GM12878 (cell line): ENCODE data around the gene GNAQ. TPM values are rescaled to one million over a fixed set of nuclear protein-coding genes. Genes with fewer than 3 reads are reported as not detected.
"Not testable (repeated sequence)": the region's sequence is repeated elsewhere in the genome, so short reads cannot be mapped to it uniquely, and the experiment has no call there.

Experiments used
- ATAC-seq: fragments of 200-7000 bp; cut with Tn5 transposase; 3 replicates; pipeline ENCODE4 v1.9.1; 2020; ENCODE audit warnings: mild to moderate bottlenecking, moderate library complexity
- BruUV-seq: library from RNA; stranded (reverse); fragments of 400-500 nt; replicated peaks from 2 replicates; lab custom pipeline; 2021; lab: Mats Ljungman, UMichigan
- CTCF ChIA-PET: fragments of 300-600 bp; sonication (Branson Sonifier 250); formaldehyde crosslinking; extraction: SDS; loops from one replicate; lab custom pipeline; 2021; ENCODE audit warnings: inconsistent platforms; lab: Yijun Ruan, JAX
- POLR2A ChIA-PET: fragments of 350-600 bp; formaldehyde crosslinking; extraction: SDS; loops from one replicate; lab custom pipeline; 2021; ENCODE audit warnings: inconsistent platforms; lab: Charles Lee
- RAD21 ChIA-PET: fragments of 300-600 bp; sonication (Branson Sonifier 250); formaldehyde crosslinking; loops from one replicate; lab custom pipeline; 2023; ENCODE audit warnings: antibody characterized with exemption; ENCODE audit not compliant: unreplicated experiment; lab: Charles Lee
- SMC1A ChIA-PET: fragments of 300-600 bp; sonication (Branson Sonifier 250); formaldehyde crosslinking; loops from one replicate; lab custom pipeline; 2023; ENCODE audit not compliant: unreplicated experiment, uncharacterized antibody; lab: Charles Lee
- DNase-seq: peaks from one replicate; pipeline ENCODE4 v3.0.0-alpha.2; 2011; ENCODE audit warnings: low read depth, low spot score
- FAIRE-seq: peaks from 3 replicates; lab custom pipeline; 2011; peaks lifted over from hg19 to GRCh38; lab: Jason Lieb, UNC
- H2AFZ ChIP-seq: 2 replicates; pipeline ENCODE4 v1.6.0; 2011; ENCODE audit warnings: low read depth, low read length, control low read depth; ENCODE audit not compliant: control insufficient read depth
- H3K27ac ChIP-seq: 2 replicates; pipeline ENCODE4 v1.5.1; 2011; ENCODE audit warnings: control low read depth; ENCODE audit not compliant: control insufficient read depth, insufficient read depth
- H3K27me3 ChIP-seq, 2 experiments: replicated peaks in 1 of 2; 2 replicates each; pipeline versions ENCODE4 v1.6.0 to v1.6.1; 2011; ENCODE audit warnings: low read length in 1 of 2; ENCODE audit not compliant: control insufficient read depth in 2 of 2, insufficient read depth in 2 of 2
- H3K36me3 ChIP-seq, 2 experiments: 2 replicates each; pipeline ENCODE4 v1.5.1; 2011; ENCODE audit warnings: low read length in 1 of 2; ENCODE audit not compliant: control insufficient read depth in 2 of 2, insufficient read depth in 2 of 2
- H3K4me1 ChIP-seq: 2 replicates; pipeline ENCODE4 v1.6.1; 2011; ENCODE audit warnings: mild to moderate bottlenecking, low read length, moderate library complexity, mixed read lengths; ENCODE audit not compliant: control insufficient read depth, insufficient read depth
- H3K4me2 ChIP-seq: 2 replicates; pipeline ENCODE4 v1.6.0; 2011; ENCODE audit warnings: control low read depth; ENCODE audit not compliant: control insufficient read depth, insufficient read depth
- H3K4me3 ChIP-seq: fragments of 200-600 bp; sonication (generic); 2 replicates; pipeline ENCODE4 v1.5.1; 2016
- H3K79me2 ChIP-seq: 2 replicates; pipeline ENCODE4 v1.6.0; 2011; ENCODE audit warnings: low read length; ENCODE audit not compliant: control insufficient read depth, insufficient read depth
- H3K9ac ChIP-seq: 2 replicates; pipeline ENCODE4 v1.8.0; 2011; ENCODE audit warnings: low read length, control low read depth, mixed read lengths; ENCODE audit not compliant: control insufficient read depth, insufficient read depth
- H3K9me3 ChIP-seq: replicated peaks from 3 replicates; pipeline ENCODE4 v1.5.1; 2011; ENCODE audit warnings: mild to moderate bottlenecking, low read length; ENCODE audit not compliant: control insufficient read depth, insufficient read depth
- H4K20me1 ChIP-seq: 2 replicates; pipeline ENCODE4 v1.6.0; 2011; ENCODE audit not compliant: control insufficient read depth, insufficient read depth
- ATF7 ChIP-seq: fragments of 450-650 bp; IDR thresholded peaks from 2 replicates; pipeline ENCODE4 v1.6.1; 2016; ENCODE audit warnings: low read depth, mild to moderate bottlenecking
- CHD2 ChIP-seq: IDR thresholded peaks from 2 replicates; pipeline ENCODE4 v1.6.1; 2011; ENCODE audit warnings: low read depth, low read length, improper control_type of control experiment, borderline replicate concordance
- CHD4 ChIP-seq: fragments of 200-600 bp; sonication (generic); IDR thresholded peaks from 2 replicates; pipeline ENCODE4 v1.6.1; 2016; ENCODE audit warnings: mild to moderate bottlenecking
- FOXK2 ChIP-seq: fragments of 450-650 bp; IDR thresholded peaks from 2 replicates; pipeline ENCODE4 v1.6.1; 2017; ENCODE audit warnings: mild to moderate bottlenecking, moderate library complexity
- GABPA ChIP-seq: IDR thresholded peaks from 2 replicates; pipeline ENCODE4 v1.6.1; 2014; ENCODE audit warnings: antibody characterized with exemption, low read depth, mild to moderate bottlenecking, inconsistent platforms
- JUND ChIP-seq: IDR thresholded peaks from 2 replicates; pipeline ENCODE4 v1.6.1; 2012; ENCODE audit warnings: low read depth, mild to moderate bottlenecking, low read length, improper control_type of control experiment, moderate library complexity
- KAT2A ChIP-seq: conservative IDR thresholded peaks from 2 replicates; pipeline ENCODE4 v1.6.1; 2011; ENCODE audit warnings: low read depth, low read length; ENCODE audit not compliant: control insufficient read depth
- MXI1 ChIP-seq: fragments of 150-350 bp; IDR thresholded peaks from 2 replicates; pipeline ENCODE4 v1.6.1; 2011; ENCODE audit warnings: low read depth, mild to moderate bottlenecking, inconsistent platforms, low read length, improper control_type of control experiment
- NFXL1 ChIP-seq: fragments of 450-650 bp; IDR thresholded peaks from 2 replicates; pipeline ENCODE4 v1.6.1; 2017; ENCODE audit warnings: antibody characterized with exemption, mild to moderate bottlenecking, borderline replicate concordance
- SREBF1 ChIP-seq: IDR thresholded peaks from 2 replicates; pipeline ENCODE4 v1.6.1; 2012; ENCODE audit warnings: mild to moderate bottlenecking, low read length
- SUPT20H ChIP-seq: IDR thresholded peaks from 2 replicates; pipeline ENCODE4 v1.6.1; 2011; ENCODE audit warnings: low read depth, mild to moderate bottlenecking, low read length, moderate library complexity, borderline replicate concordance; ENCODE audit not compliant: control insufficient read depth
- WGBS: methylation state at CpG from one replicate; pipeline ENCODE4 v1.1.6; 2016; ENCODE audit warnings: low lambda C conversion rate; ENCODE audit not compliant: insufficient replicate concordance, insufficient coverage; ENCODE audit errors: missing lambda C conversion rate; 5-methylcytosine and 5-hydroxymethylcytosine counted together
- in situ Hi-C: fragments of 300-500 bp; cut with MboI; formaldehyde crosslinking; loops from 9 replicates; pipeline ENCODE4 v1.14.3; 2018; ENCODE audit warnings: mixed read lengths
- intact Hi-C: fragments of 100-400 bp; cut with micrococcal nuclease; formaldehyde crosslinking; loops from one replicate; pipeline ENCODE4 v1.14.2; 2022; ENCODE audit not compliant: unreplicated experiment
- polyA plus RNA-seq, 11 experiments: library from polyadenylated mRNA; depleted of rRNA in 4 of 11; unstranded in 6 of 11; stranded (reverse) in 5 of 11; fragments of >200 nt; fragmentation: Nextera tagmentation in 4 of 11; fragmentation: Illumina TruSeq in 1 of 11; extraction: Ambion mirVana in 4 of 11; extraction: Trizol in 1 of 11; gene quantifications; 1 replicate in 1 of 11; 2 replicates in 10 of 11; pipeline versions ENCODE4 v1.2.1 to v1.2.3, GENCODE V29; 2011 to 2016; ENCODE audit warnings: inconsistent platforms in 2 of 11, missing spikeins in 2 of 11, low read depth in 1 of 11
- total RNA-seq, 4 experiments: library from RNA; depleted of rRNA in 3 of 4; stranded (reverse); fragments of >200 nt in 3 of 4; fragmentation: Illumina TruSeq in 1 of 4; extraction: Trizol in 1 of 4; gene quantifications; 2 replicates each; pipeline versions ENCODE4 v1.2.1 to v1.2.3, GENCODE V29; 2013 to 2021
- TF ChIP-seq, protein P1 (sequence below): IDR thresholded peaks from 2 replicates; pipeline ENCODE4 v1.6.1; 2012; ENCODE audit warnings: low read length, inconsistent platforms
- TF ChIP-seq, protein P2 (sequence below): IDR thresholded peaks from 2 replicates; pipeline ENCODE4 v1.6.1; 2011; ENCODE audit warnings: low read depth, mild to moderate bottlenecking, low read length, moderate library complexity, borderline replicate concordance; ENCODE audit errors: extremely low read depth

The GNAQ gene
- total and polyA plus RNA-seq, 10 of the 15 experiments (the other 5 are each of a cell fraction or from before 2014, with no cell fraction given): 0.15 to 47.2 (median 0.49) TPM

DNA sequence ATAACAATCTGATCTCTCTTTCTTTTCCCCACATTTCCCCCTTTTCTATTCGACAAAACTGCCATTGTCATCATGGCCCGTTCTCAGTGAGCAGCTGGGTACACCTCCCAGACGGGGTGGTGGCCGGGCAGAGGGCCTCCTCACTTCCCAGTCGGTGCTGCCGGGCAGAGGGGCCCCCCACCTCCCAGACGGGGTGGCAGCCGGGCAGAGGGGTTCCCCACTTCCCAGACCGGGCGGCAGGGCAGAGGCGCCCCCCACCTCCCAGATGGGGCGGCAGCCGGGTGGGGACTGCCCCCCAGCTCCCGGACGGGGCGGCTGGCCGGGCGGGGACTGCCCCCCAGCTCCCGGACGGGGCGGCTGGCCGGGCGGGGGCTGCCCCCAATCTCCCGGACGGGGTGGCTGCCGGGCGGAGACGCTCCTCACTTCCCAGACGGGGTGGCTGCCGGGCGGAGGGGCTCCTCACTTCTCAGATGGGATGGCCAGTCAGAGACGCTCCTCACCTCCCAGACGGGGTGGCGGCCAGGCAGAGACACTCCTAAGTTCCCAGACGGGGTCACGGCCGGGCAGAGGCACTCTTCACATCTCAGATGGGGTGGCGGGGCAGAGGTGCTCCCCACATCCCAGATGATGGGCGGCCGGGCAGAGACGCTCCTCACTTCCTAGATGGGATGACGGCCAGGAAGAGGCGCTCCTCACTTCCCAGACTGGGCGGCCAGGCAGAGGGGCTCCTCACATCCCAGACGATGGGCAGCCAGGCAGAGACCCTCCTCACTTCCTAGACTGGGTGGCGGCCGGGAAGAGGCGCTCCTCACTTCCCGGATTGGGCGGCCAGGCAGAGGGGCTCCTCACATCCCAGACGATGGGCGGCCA lies 328.9 kb downstream of the GNAQ start:
- WGBS: 59% methylated on average over 38 of the region's 52 CpGs

GRCh38 chr9:77697238-77697984 lies 334.2 kb downstream of the GNAQ start:
- Histone ChIP-seq H3K27me3 (no peaks in the 10 kb centered on the region), H2AFZ (no peak overlapping the region), H3K79me2 (no peaks in the 10 kb centered on the region), H3K9me3 (no peaks in the 10 kb centered on the region), H3K36me3 (no peaks in the 10 kb centered on the region), H3K9ac (no peak overlapping the region), H3K4me3 (no peak overlapping the region), H3K27ac (no peak overlapping the region), H3K4me2 (no peak overlapping the region), H4K20me1 (no peaks in the 10 kb centered on the region), H3K4me1 (no peaks in the 10 kb centered on the region)
- no TSS peak for BruUV-seq
- FAIRE-seq: no peak
- no peak for ATAC-seq
- in situ Hi-C loops: no loop called here
- CTCF ChIA-PET: no interaction called here
- no peak for DNase-seq
- intact Hi-C loops: no loop called here
- POLR2A ChIA-PET: no interaction called here
- RAD21 ChIA-PET: no interaction called here
- 38% methylated on average over 1 of the region's 1 CpG for WGBS
- SMC1A ChIA-PET: no interaction called here
- no peak for TF ChIP-seq ATF7
- no peak for TF ChIP-seq KAT2A
- TF ChIP-seq, protein P1, sequence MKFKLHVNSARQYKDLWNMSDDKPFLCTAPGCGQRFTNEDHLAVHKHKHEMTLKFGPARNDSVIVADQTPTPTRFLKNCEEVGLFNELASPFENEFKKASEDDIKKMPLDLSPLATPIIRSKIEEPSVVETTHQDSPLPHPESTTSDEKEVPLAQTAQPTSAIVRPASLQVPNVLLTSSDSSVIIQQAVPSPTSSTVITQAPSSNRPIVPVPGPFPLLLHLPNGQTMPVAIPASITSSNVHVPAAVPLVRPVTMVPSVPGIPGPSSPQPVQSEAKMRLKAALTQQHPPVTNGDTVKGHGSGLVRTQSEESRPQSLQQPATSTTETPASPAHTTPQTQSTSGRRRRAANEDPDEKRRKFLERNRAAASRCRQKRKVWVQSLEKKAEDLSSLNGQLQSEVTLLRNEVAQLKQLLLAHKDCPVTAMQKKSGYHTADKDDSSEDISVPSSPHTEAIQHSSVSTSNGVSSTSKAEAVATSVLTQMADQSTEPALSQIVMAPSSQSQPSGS: no peak
- no peak for TF ChIP-seq SUPT20H
- TF ChIP-seq, protein P2, sequence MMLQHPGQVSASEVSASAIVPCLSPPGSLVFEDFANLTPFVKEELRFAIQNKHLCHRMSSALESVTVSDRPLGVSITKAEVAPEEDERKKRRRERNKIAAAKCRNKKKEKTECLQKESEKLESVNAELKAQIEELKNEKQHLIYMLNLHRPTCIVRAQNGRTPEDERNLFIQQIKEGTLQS: no peak
- no peak for TF ChIP-seq SREBF1
- TF ChIP-seq CHD4: no peak
- TF ChIP-seq JUND: no peak
- TF ChIP-seq CHD2: no peak
- no peak for TF ChIP-seq NFXL1
- no peak for TF ChIP-seq FOXK2
- no peak for TF ChIP-seq MXI1
- TF ChIP-seq GABPA: no peak

More for the DNA sequence above, 328.9 kb downstream of the GNAQ start:
- H3K4me2 ChIP-seq, H3K4me3 ChIP-seq, H3K9me3 ChIP-seq, CTCF ChIA-PET, H3K4me1 ChIP-seq, ATAC-seq, RAD21 ChIA-PET, SMC1A ChIA-PET, BruUV-seq, H3K27me3 ChIP-seq, POLR2A ChIA-PET, H3K9ac ChIP-seq, H3K36me3 ChIP-seq, in situ Hi-C loops, H3K79me2 ChIP-seq, intact Hi-C loops, DNase-seq, H2AFZ ChIP-seq, H4K20me1 ChIP-seq, H3K27ac ChIP-seq, FAIRE-seq: not testable (repeated sequence)
